HepG2 (cell line): Measurements from ENCODE around the gene JHY. TPM values are rescaled to one million over a fixed set of nuclear protein-coding genes. Genes with fewer than 3 reads are reported as not detected.
A peak's percentile ranks its signal among the peaks of the same experiment; 100 is the strongest.

Experiments
- ATAC-seq: fragments of 200-7000 bp; cut with Tn5 transposase; 3 replicates; pipeline ENCODE4 v1.9.1; 2020; ENCODE audit warnings: mild to moderate bottlenecking, moderate library complexity
- BruUV-seq: library from RNA; stranded (reverse); fragments of 400-500 nt; replicated peaks from 2 replicates; lab custom pipeline; 2021; lab: Mats Ljungman, UMichigan
- CTCF ChIA-PET: fragments of 300-600 bp; formaldehyde crosslinking; extraction: SDS; loops from one replicate; lab custom pipeline; 2021; ENCODE audit warnings: low total read pairs, inconsistent platforms, low intra/inter-chr PET ratio; lab: Yijun Ruan, JAX
- POLR2A ChIA-PET: fragments of 350-600 bp; sonication (Branson Sonifier 250); formaldehyde crosslinking; loops from one replicate; lab custom pipeline; 2020; ENCODE audit warnings: antibody characterized with exemption, inconsistent platforms; lab: Yijun Ruan, JAX
- DNase-seq: peaks from one replicate; pipeline ENCODE4 v3.0.0-alpha.2; 2015; ENCODE audit warnings: low spot score
- FAIRE-seq: peaks from 3 replicates; lab custom pipeline; 2011; peaks lifted over from hg19 to GRCh38; lab: Jason Lieb, UNC
- H2AFZ ChIP-seq: one replicate; pipeline ENCODE4 v1.6.1; 2011; ENCODE audit warnings: low read length, inconsistent platforms
- H3K27ac ChIP-seq: fragments of 300-600 bp; 3 replicates; pipeline ENCODE4 v1.8.0; 2011; ENCODE audit warnings: mixed run types, mild to moderate bottlenecking, mixed read lengths, low read length, inconsistent platforms; ENCODE audit not compliant: insufficient read depth; ENCODE audit errors: extremely low read length
- H3K27me3 ChIP-seq, 2 experiments: fragments of 200-600 bp in 1 of 2; 2 replicates in 1 of 2; 3 replicates in 1 of 2; pipeline versions ENCODE4 v1.6.0 to v1.8.0; 2011; ENCODE audit warnings: low read length in 2 of 2, mild to moderate bottlenecking in 2 of 2, moderate library complexity in 2 of 2, inconsistent platforms in 1 of 2; ENCODE audit not compliant: insufficient read depth in 2 of 2, control insufficient read depth in 1 of 2
- H3K36me3 ChIP-seq, 2 experiments: fragments of 200-600 bp in 1 of 2; replicated peaks in 1 of 2; 2 replicates in 1 of 2; 3 replicates in 1 of 2; pipeline versions ENCODE4 v1.5.1 to v1.8.0; 2011; ENCODE audit warnings: low read length in 2 of 2, inconsistent platforms in 1 of 2; ENCODE audit not compliant: insufficient read depth in 2 of 2, control insufficient read depth in 1 of 2
- H3K4me1 ChIP-seq: 2 replicates; pipeline ENCODE4 v1.5.1; 2012; ENCODE audit warnings: low read length, inconsistent platforms; ENCODE audit not compliant: insufficient read depth
- H3K4me2 ChIP-seq: 2 replicates; pipeline ENCODE4 v1.6.0; 2011; ENCODE audit warnings: low read depth, low read length, inconsistent platforms
- H3K4me3 ChIP-seq, 3 experiments: fragments of 200-600 bp in 1 of 3; sonication (generic), shearing (Covaris generic) in 1 of 3; replicated peaks in 1 of 3; 2 replicates each; pipeline ENCODE4 v1.5.1; 2011 to 2016; ENCODE audit warnings: low read length in 3 of 3, inconsistent platforms in 2 of 3, low read depth in 2 of 3, mild to moderate bottlenecking in 2 of 3, control low read depth in 1 of 3, mixed read lengths in 1 of 3; ENCODE audit not compliant: insufficient read depth in 1 of 3
- H3K79me2 ChIP-seq: one replicate; pipeline ENCODE4 v1.6.1; 2011; ENCODE audit warnings: low read length, inconsistent platforms; ENCODE audit not compliant: insufficient read depth
- H3K9ac ChIP-seq: 2 replicates; pipeline ENCODE4 v1.6.0; 2011; ENCODE audit warnings: mild to moderate bottlenecking, low read depth, low read length, inconsistent platforms; ENCODE audit not compliant: insufficient read depth
- H3K9me3 ChIP-seq: 2 replicates; pipeline ENCODE4 v1.5.1; 2012; ENCODE audit warnings: mild to moderate bottlenecking, low read length
- H4K20me1 ChIP-seq: 2 replicates; pipeline ENCODE4 v1.6.0; 2011; ENCODE audit warnings: inconsistent platforms, mild to moderate bottlenecking, low read length, moderate library complexity; ENCODE audit not compliant: insufficient read depth
- EZH2 ChIP-seq: conservative IDR thresholded peaks from 2 replicates; pipeline ENCODE4 v1.6.1; 2012; ENCODE audit warnings: mild to moderate bottlenecking, low read depth, low read length, moderate library complexity
- FOXK2 ChIP-seq: fragments of 450-650 bp; IDR thresholded peaks from 2 replicates; pipeline ENCODE4 v1.6.1; 2016
- MIER3 ChIP-seq: IDR thresholded peaks from 2 replicates; pipeline ENCODE4 v1.6.1; 2016; ENCODE audit warnings: missing compliant biosample characterization, borderline replicate concordance
- MYNN ChIP-seq: sonication (generic); formaldehyde crosslinking; IDR thresholded peaks from 2 replicates; pipeline ENCODE4 v1.4.0; 2020; ENCODE audit warnings: mild to moderate bottlenecking, low read depth, missing genetic modification reagents
- NFKBIZ ChIP-seq: IDR thresholded peaks from 2 replicates; pipeline ENCODE4 v1.6.1; 2018; ENCODE audit warnings: missing genetic modification reagents, missing compliant biosample characterization
- PHB2 ChIP-seq: fragments of 450-650 bp; IDR thresholded peaks from 2 replicates; pipeline ENCODE4 v1.6.1; 2018; ENCODE audit not compliant: partially characterized antibody
- PRMT3 ChIP-seq: sonication (generic); formaldehyde crosslinking; IDR thresholded peaks from 2 replicates; pipeline ENCODE4 v1.8.1; 2022; ENCODE audit warnings: low read depth, mild to moderate bottlenecking, moderate library complexity, missing genetic modification reagents, borderline replicate concordance
- RARA ChIP-seq: IDR thresholded peaks from 2 replicates; pipeline ENCODE4 v1.6.1; 2016; ENCODE audit warnings: missing genetic modification reagents, missing compliant biosample characterization
- SATB2 ChIP-seq: sonication (generic); formaldehyde crosslinking; IDR thresholded peaks from 2 replicates; pipeline ENCODE4 v1.5.0; 2020; ENCODE audit warnings: missing genetic modification reagents
- SRSF1 ChIP-seq: fragments of 200-400 bp; formaldehyde crosslinking; optimal IDR thresholded peaks from 2 replicates; pipeline ENCODE3; 2017; ENCODE audit warnings: mild to moderate bottlenecking, low read depth, low read length, moderate library complexity
- TCF7 ChIP-seq: sonication (generic); IDR thresholded peaks from 2 replicates; pipeline ENCODE4 v1.6.1; 2016; ENCODE audit warnings: antibody characterized with exemption, low read depth
- ZKSCAN1 ChIP-seq: fragments of 150-350 bp; IDR thresholded peaks from 2 replicates; pipeline ENCODE4 v1.6.1; 2014; ENCODE audit warnings: low read length
- WGBS: methylation state at CpG from one replicate; pipeline ENCODE4 v1.1.6; 2017; ENCODE audit warnings: low lambda C conversion rate; 5-methylcytosine and 5-hydroxymethylcytosine counted together
- in situ Hi-C: cut with HindIII; loops from 2 replicates; pipeline ENCODE4 v1.10.0; 2017; ENCODE audit warnings: low pct_unique_long_range_greater_than_20kb; ENCODE audit not compliant: extremely low pct_ligation_motif_present
- intact Hi-C: fragments of 100-400 bp; cut with micrococcal nuclease; formaldehyde crosslinking; loops from one replicate; pipeline ENCODE4 v1.10.0; 2022; ENCODE audit not compliant: unreplicated experiment
- polyA plus RNA-seq, 8 experiments: library from polyadenylated mRNA; depleted of rRNA in 3 of 8; stranded (reverse) in 7 of 8; unstranded in 1 of 8; fragments of >200 nt; fragmentation: Illumina TruSeq in 4 of 8; extraction: Trizol in 4 of 8; gene quantifications; 2 replicates each; pipeline versions ENCODE4 v1.2.1 to v1.2.3, GENCODE V29; 2011 to 2016; ENCODE audit warnings: low read depth in 4 of 8, missing spikeins in 1 of 8, mixed read lengths in 1 of 8; ENCODE audit not compliant: insufficient read depth in 1 of 8
- total RNA-seq, 5 experiments: library from RNA; depleted of rRNA; stranded (reverse); fragments of >200 nt; fragmentation: Illumina TruSeq; extraction: Trizol; gene quantifications; 2 replicates each; pipeline ENCODE4 v1.2.3, GENCODE V29; 2016; ENCODE audit warnings: low read depth in 1 of 5
- TF ChIP-seq, protein P1 (sequence below): conservative IDR thresholded peaks from 2 replicates; pipeline ENCODE4 v1.6.1; 2018; ENCODE audit warnings: missing genetic modification reagents
- TF ChIP-seq, protein P2 (sequence below): sonication (generic); formaldehyde crosslinking; IDR thresholded peaks from 2 replicates; pipeline ENCODE4 v1.4.0; 2020; ENCODE audit warnings: missing genetic modification reagents

The JHY gene
- total and polyA plus RNA-seq, 2 of the 13 experiments (the other 11 are each of a cell fraction or from before 2014, with no cell fraction given), result not detected

DNA sequence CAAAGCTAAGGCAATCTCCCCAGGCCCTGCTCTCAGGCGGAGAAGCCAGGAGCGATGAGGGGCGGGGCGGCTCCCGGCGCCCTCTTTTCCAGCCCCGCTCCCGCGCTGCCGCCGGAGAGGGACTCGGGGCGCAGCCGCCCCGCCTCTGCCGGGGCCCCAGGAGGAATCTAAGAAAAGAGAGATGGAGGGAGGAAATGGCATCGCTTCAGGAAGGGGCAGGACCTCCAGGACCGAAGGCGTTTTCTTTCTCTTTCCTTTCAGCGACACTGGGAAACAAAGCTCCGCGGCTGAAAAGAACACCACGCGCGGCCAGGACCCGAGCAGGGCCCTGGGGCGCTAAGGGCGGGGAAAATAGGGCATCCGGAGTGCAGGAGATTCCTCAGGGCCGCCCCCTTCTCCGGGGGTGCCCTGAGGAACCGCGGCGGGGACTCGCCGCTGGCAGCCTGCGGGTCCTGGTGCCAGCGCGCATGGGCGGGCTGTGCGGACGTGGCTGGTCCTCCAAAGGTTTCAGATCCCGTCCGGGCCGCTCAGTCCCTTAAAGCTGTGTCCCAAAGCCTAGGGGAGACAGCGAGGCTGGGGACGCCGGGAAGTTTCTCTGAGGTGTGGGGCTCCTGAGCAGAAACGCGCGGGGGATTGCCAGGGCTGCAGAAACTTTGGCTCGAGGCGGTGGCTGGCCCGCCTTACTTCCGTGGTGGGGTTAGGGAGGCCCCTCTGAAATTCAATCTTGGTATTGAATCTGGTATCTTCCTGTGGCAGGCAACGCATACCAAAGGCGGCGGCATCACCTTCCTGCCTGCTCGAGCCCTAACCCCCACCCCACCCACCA lies 101.8 kb downstream of the JHY start:
- Histone ChIP-seq H3K27ac (no peak overlapping the region), H4K20me1 (0 out of 2 replicates have a peak, but pooled peaks cover 4% of the 10 kb centered on the region), H3K9me3 (no peaks in the 10 kb centered on the region), H3K36me3 (no peaks in the 10 kb centered on the region), H3K27me3 (peaks cover 5 to 49% of the 10 kb centered on the region in 2 experiments; a peak in 4 of 5 replicates), H3K4me1 (no peaks in the 10 kb centered on the region), H2AFZ (no peak overlapping the region), H3K4me2 (no peak overlapping the region), H3K9ac (no peak overlapping the region), H3K79me2 (no peaks in the 10 kb centered on the region), H3K4me3 (no peak overlapping the region; a peak in 1 of 6 replicates)
- FAIRE-seq, result no peak
- no TSS peak for BruUV-seq
- intact Hi-C loops (no loop called here), in situ Hi-C loops (no loop called here)
- ATAC-seq, result no peak
- TF ChIP-seq PHB2 (no peak), EZH2 (peak; percentile 43; the same call in 1 of the 2 replicates)
- ChIA-PET POLR2A (no interaction called here), CTCF (no interaction called here)
- 10% methylated on average over 36 of the region's 59 CpGs for WGBS
- no peak for DNase-seq

DNA sequence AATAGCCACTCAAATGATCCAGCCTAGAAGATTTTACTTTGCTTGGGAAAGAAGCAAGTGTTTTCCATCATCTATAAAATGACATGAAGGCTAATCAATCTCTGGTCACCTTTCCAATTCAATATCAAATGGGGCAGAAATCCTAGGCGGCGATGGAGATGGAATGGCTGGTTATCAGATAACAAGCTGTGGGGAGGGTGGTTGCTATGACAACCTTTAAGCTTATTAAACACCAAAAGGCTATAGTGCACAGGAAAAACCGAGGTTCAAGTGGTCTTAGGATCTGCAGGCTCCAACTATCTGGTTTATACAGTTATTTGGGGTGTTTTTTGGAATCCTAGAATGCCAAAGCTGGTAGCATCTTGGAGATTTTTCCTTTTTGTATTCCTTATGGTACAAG lies 113.0 kb downstream of the JHY start:
- WGBS, result 13% methylated on average over 3 of the region's 3 CpGs
- no peak for FAIRE-seq
- no peak overlapping the region for H3K27ac ChIP-seq

More for the DNA sequence above, 113.0 kb downstream of the JHY start:
- no peak for DNase-seq
- CTCF ChIA-PET, result no interaction called here
- H3K4me2 ChIP-seq, result no peak overlapping the region
- no peak overlapping the region for H3K9ac ChIP-seq
- in situ Hi-C loops, result no loop called here
- no peaks in the 10 kb centered on the region for H3K79me2 ChIP-seq
- TF ChIP-seq, protein P1, sequence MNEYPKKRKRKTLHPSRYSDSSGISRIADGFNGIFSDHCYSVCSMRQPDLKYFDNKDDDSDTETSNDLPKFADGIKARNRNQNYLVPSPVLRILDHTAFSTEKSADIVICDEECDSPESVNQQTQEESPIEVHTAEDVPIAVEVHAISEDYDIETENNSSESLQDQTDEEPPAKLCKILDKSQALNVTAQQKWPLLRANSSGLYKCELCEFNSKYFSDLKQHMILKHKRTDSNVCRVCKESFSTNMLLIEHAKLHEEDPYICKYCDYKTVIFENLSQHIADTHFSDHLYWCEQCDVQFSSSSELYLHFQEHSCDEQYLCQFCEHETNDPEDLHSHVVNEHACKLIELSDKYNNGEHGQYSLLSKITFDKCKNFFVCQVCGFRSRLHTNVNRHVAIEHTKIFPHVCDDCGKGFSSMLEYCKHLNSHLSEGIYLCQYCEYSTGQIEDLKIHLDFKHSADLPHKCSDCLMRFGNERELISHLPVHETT (CRISPR knock-in tag), result no peak
- TF ChIP-seq FOXK2 (no peak), SATB2 (no peak), PRMT3 (CRISPR knock-in tag) (no peak), RARA (CRISPR knock-in tag) (no peak), NFKBIZ (CRISPR knock-in tag) (no peak), ZKSCAN1 (no peak), MIER3 (no peak), SRSF1 (no peak), TCF7 (no peak), MYNN (no peak)
- TF ChIP-seq, protein P2, sequence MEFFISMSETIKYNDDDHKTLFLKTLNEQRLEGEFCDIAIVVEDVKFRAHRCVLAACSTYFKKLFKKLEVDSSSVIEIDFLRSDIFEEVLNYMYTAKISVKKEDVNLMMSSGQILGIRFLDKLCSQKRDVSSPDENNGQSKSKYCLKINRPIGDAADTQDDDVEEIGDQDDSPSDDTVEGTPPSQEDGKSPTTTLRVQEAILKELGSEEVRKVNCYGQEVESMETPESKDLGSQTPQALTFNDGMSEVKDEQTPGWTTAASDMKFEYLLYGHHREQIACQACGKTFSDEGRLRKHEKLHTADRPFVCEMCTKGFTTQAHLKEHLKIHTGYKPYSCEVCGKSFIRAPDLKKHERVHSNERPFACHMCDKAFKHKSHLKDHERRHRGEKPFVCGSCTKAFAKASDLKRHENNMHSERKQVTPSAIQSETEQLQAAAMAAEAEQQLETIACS (CRISPR knock-in tag), result no peak
- TF ChIP-seq, all 625 proteins: peak for 0
- H3K9me3 ChIP-seq, result no peaks in the 10 kb centered on the region
- intact Hi-C loops, result no loop called here
- H3K36me3 ChIP-seq, result no peaks in the 10 kb centered on the region
- no TSS peak for BruUV-seq
- no peaks in the 10 kb centered on the region for H4K20me1 ChIP-seq
- peaks cover 1 to 5% of the 10 kb centered on the region in 2 experiments; a peak in 1 of 5 replicates for H3K27me3 ChIP-seq
- POLR2A ChIA-PET, result no interaction called here
- no peak overlapping the region for H3K4me3 ChIP-seq
- no peaks in the 10 kb centered on the region for H3K4me1 ChIP-seq
- ATAC-seq, result no peak
- no peak overlapping the region for H2AFZ ChIP-seq
